ENCODE data around the gene PRPF19.

The PRPF19 gene

DNA sequence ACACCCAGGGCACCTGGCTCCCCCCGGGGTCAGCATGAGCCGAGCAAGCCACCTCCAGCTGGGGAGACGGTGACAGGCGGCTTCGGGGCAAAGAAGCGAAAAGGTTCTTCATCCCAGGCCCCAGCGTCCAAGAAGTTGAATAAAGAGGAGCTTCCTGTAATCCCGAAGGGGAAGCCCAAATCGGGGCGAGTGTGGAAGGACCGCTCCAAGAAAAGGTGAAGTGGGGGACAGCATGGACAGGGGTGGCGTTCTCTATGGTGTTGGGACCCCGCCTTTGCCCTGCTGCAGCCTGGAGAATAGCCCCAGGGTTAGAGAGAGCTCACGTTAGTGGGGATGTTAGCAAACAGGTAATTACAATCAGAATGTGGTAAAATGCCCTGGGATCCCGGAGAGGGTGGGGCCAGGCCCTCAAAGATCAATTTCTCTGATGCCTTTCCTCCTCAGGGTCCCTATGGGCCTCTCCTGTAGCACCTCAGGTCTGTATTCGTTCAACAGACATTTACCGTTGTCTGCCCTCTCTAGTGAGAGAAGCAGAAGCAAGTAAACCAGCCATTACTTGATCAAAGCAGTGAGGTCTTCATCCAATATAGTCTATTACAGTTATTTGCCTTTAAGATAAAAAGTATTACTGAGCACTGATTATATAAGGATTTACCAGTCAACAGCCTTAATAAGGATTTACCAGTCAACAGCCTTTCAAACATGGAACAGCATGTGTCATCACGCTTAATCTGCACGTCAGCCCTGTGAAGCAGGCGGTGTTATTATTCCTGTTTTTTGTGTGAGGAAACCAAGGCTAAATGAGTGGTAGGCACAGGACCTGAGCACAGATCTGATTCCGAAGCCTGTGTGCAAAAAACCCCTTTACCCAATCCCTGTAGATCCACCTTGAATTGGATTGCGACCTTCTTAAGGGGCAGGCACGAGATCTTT, 63.5 kb downstream of the PRPF19 start:
- no peak for DNase-seq (ENCODE audit: low read depth in 2 of 2)

DNA sequence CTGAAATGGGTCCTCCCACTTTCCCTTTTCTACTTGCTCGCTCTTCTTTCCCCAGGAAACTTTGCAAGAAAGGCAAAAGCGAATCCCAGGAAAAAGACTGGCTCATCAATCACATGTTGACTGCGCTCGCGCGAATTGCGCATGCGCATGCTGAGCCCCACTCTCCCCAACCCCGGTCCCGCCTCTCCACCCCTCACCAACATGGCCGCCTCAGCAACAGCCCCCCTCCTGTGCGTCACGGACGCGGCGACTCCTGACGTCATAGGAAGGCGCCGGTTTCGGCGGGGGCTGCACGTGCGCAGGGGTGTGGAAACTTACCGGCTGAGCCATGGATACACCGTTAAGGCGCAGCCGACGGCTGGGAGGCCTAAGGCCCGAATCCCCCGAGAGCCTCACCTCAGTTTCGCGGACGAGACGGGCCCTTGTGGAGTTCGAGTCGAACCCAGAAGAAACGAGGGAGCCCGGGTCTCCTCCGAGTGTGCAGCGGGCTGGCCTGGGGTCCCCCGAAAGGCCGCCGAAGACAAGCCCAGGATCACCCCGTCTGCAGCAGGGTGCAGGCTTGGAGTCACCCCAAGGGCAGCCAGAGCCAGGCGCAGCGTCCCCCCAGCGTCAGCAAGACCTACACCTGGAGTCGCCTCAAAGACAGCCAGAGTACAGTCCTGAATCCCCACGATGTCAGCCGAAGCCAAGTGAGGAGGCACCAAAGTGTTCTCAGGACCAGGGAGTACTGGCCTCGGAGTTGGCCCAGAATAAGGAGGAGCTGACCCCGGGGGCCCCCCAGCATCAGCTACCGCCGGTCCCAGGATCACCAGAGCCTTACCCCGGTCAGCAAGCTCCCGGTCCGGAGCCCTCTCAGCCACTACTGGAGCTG, 64.4 kb downstream of the PRPF19 start, which contains the start of gene CCDC86:
Gene CCDC86 (plus strand): TSS at position 317 of the 871 bp plus-strand sequence. CDS start 12 bp downstream, at position 329.
- peak; percentile 97 to 98 for DNase-seq (ENCODE audit: low read depth in 2 of 2)

All from activated CD8-positive, alpha-beta memory T cell treated with anti-CD3 and anti-CD28 coated beads for 4 hours (primary cell).